NT2/D1 (cell line): ENCODE measurements around the gene CFAP65.

Experiments
- SUZ12 ChIP-seq: IDR thresholded peaks from 2 replicates; pipeline ENCODE4 v1.6.1; 2011; ENCODE audit not compliant: insufficient read length, insufficient read depth; ENCODE audit errors: extremely low read depth
- YY1 ChIP-seq: IDR thresholded peaks from 2 replicates; pipeline ENCODE4 v1.6.1; 2011; ENCODE audit not compliant: insufficient read length, insufficient read depth
- ZNF274 ChIP-seq: IDR thresholded peaks from 2 replicates; pipeline ENCODE4 v1.6.1; 2011; ENCODE audit warnings: mild to moderate bottlenecking, low read depth, low read length

DNA sequence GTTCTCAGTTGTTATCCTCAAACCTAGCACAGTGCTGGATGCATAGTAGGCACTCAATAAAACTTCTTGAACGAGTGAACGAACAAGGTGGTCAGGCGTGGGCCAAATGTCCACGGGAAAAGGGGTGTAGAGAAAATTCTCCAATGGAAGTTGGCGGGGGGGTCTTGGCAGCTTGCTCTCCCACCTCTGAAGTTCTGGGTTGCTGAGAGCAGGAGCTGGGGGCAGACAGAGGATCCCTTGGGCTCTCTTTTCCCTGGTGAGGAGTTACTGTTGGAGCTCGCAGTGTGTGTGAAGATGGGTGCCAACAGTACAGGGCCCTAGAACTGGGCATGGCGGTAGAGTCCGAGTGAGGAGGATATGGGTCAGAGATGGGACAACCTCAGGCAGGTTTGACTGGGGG is 45.8 kb downstream of the CFAP65 start:
- no peak for TF ChIP-seq SUZ12
- no peak for TF ChIP-seq YY1
- TF ChIP-seq ZNF274 = no peak
